ENCODE results near the gene SYCP1. TPM values are rescaled to one million over a fixed set of nuclear protein-coding genes. Genes with fewer than 3 reads are reported as not detected.

The SYCP1 gene
- total and polyA plus RNA-seq, 2 of the 13 experiments (the other 11 are each of a cell fraction or from before 2014, with no cell fraction given) = not detected

- TF ChIP-seq EED (CRISPR knock-in tag; IDR thresholded peaks at IDR 0.05) (no peak), ZNF414 (CRISPR knock-in tag; IDR thresholded peaks at IDR 0.05) (no peak), SMARCE1 (IDR thresholded peaks at IDR 0.05; ENCODE audit: borderline replicate concordance) (no peak)
Measured at GRCh38 chr1:114892194-114892918, 37.7 kb downstream of the SYCP1 start (continued).

- Histone ChIP-seq H3K4me1 (ENCODE audit: insufficient read depth, low read length) (no peaks in the 10 kb centered on the region), H3K4me3 (replicated peaks in 1 of 3; ENCODE audit: insufficient read depth in 1 of 3, low read depth in 2 of 3, low read length in 3 of 3) (no peak overlapping the region), H3K27me3 (ENCODE audit: control insufficient read depth in 1 of 2, insufficient read depth in 2 of 2, low read length in 2 of 2) (peaks cover 0 to 2% of the 10 kb centered on the region in 2 experiments; a peak in 3 of 5 replicates), H3K9ac (ENCODE audit: insufficient read depth, low read depth, low read length) (no peak overlapping the region), H3K79me2 (ENCODE audit: insufficient read depth, low read length) (no peaks in the 10 kb centered on the region), H3K36me3 (replicated peaks in 1 of 2; ENCODE audit: control insufficient read depth in 1 of 2, insufficient read depth in 2 of 2, low read length in 2 of 2) (no peaks in the 10 kb centered on the region), H3K4me2 (ENCODE audit: low read depth, low read length) (no peak overlapping the region), H3K9me3 (ENCODE audit: low read length) (no peaks in the 10 kb centered on the region), H3K27ac (ENCODE audit: extremely low read length, insufficient read depth, low read length) (no peak overlapping the region), H2AFZ (ENCODE audit: low read length) (no peak overlapping the region), H4K20me1 (ENCODE audit: insufficient read depth, low read length) (no peaks in the 10 kb centered on the region)
- ChIA-PET POLR2A (no interaction called here), CTCF (ENCODE audit: low intra/inter-chr PET ratio, low total read pairs) (no interaction called here)
- intact Hi-C loops (cut with micrococcal nuclease; ENCODE audit: unreplicated experiment) = no loop called here
- in situ Hi-C loops (cut with HindIII; ENCODE audit: extremely low pct_ligation_motif_present, low pct_unique_long_range_greater_than_20kb) = no loop called here
- FAIRE-seq = no peak
- 39% methylated on average over 3 of the region's 3 CpGs for WGBS (ENCODE audit: low lambda C conversion rate)
- no peak for ATAC-seq
- BruUV-seq (replicated peaks) = no TSS peak
- DNase-seq (ENCODE audit: low spot score) = no peak
- TF ChIP-seq ZNF644 (CRISPR knock-in tag; IDR thresholded peaks at IDR 0.05; ENCODE audit: low read depth) (no peak), PCBP1 (IDR thresholded peaks at IDR 0.05; ENCODE audit: borderline replicate concordance, low read depth, low read length) (no peak), ZNF761 (CRISPR knock-in tag; conservative IDR thresholded peaks at IDR 0.05) (no peak), TFDP1 (CRISPR knock-in tag; IDR thresholded peaks at IDR 0.05; ENCODE audit: borderline replicate concordance) (no peak), POLR2AphosphoS2 (IDR thresholded peaks at IDR 0.05; ENCODE audit: low read depth, low read length) (no peak), ZNF570 (CRISPR knock-in tag; IDR thresholded peaks at IDR 0.05; ENCODE audit: borderline replicate concordance) (no peak), STAT6 (CRISPR knock-in tag; IDR thresholded peaks at IDR 0.05; ENCODE audit: borderline replicate concordance) (no peak), MBD4 (IDR thresholded peaks at IDR 0.05; ENCODE audit: borderline replicate concordance, low read length) (no peak), HES4 (CRISPR knock-in tag; IDR thresholded peaks at IDR 0.05; ENCODE audit: borderline replicate concordance) (no peak), BHLHE40 (IDR thresholded peaks at IDR 0.05; ENCODE audit: low read length) (no peak), CREBL2 (CRISPR knock-in tag; IDR thresholded peaks at IDR 0.05; ENCODE audit: borderline replicate concordance) (no peak), ZSCAN31 (CRISPR knock-in tag; IDR thresholded peaks at IDR 0.05; ENCODE audit: low read depth) (no peak), MEIS2 (CRISPR knock-in tag; IDR thresholded peaks at IDR 0.05) (no peak), ZNF883 (CRISPR knock-in tag; IDR thresholded peaks at IDR 0.05; ENCODE audit: not compliant biosample characterization) (no peak), NCOR1 (IDR thresholded peaks at IDR 0.05; ENCODE audit: borderline replicate concordance, low read length) (no peak), TOPORS (CRISPR knock-in tag; IDR thresholded peaks at IDR 0.05) (no peak), ASH2L (IDR thresholded peaks at IDR 0.05; ENCODE audit: insufficient read length, low read depth, low read length) (no peak)
Measured at GRCh38 chr1:114896795-114897194, 42.1 kb downstream of the SYCP1 start.
